H9 (cell line): ENCODE results near the gene ACP4. TPM values are rescaled to one million over a fixed set of nuclear protein-coding genes. Genes with fewer than 3 reads are reported as not detected.

Experiments used
- DNase-seq: peaks from one replicate; pipeline ENCODE4 v3.0.0-alpha.2; 2017
- H2AFZ ChIP-seq: one replicate; pipeline ENCODE4 v1.6.1; 2013; ENCODE audit warnings: mild to moderate bottlenecking, low read length, control low read depth, moderate library complexity
- H2AK5ac ChIP-seq: 2 replicates; pipeline ENCODE4 v1.6.1; 2013; ENCODE audit warnings: low read length, control low read depth, mixed read lengths; ENCODE audit not compliant: insufficient read length
- H2BK120ac ChIP-seq: one replicate; pipeline ENCODE4 v1.6.1; 2013; ENCODE audit warnings: low read depth, mild to moderate bottlenecking, low read length, control low read depth, inconsistent platforms; ENCODE audit not compliant: poor library complexity, severe bottlenecking
- H2BK12ac ChIP-seq: 2 replicates; pipeline ENCODE4 v1.6.1; 2013; ENCODE audit warnings: low read length, control low read depth, mixed read lengths, low read depth; ENCODE audit not compliant: insufficient read length
- H2BK15ac ChIP-seq: 2 replicates; pipeline ENCODE4 v1.6.1; 2013; ENCODE audit warnings: low read depth, low read length, control low read depth
- H2BK20ac ChIP-seq: one replicate; pipeline ENCODE4 v1.6.1; 2013; ENCODE audit warnings: low read depth, mild to moderate bottlenecking, low read length, control low read depth, inconsistent platforms; ENCODE audit not compliant: poor library complexity, severe bottlenecking
- H2BK5ac ChIP-seq: 2 replicates; pipeline ENCODE4 v1.6.1; 2013; ENCODE audit warnings: low read length, control low read depth, mixed read lengths; ENCODE audit not compliant: insufficient read length
- H3K14ac ChIP-seq: 2 replicates; pipeline ENCODE4 v1.6.1; 2013; ENCODE audit warnings: low read length, control low read depth; ENCODE audit not compliant: insufficient read depth
- H3K18ac ChIP-seq: 2 replicates; pipeline ENCODE4 v1.6.1; 2013; ENCODE audit warnings: low read depth, mild to moderate bottlenecking, mixed read lengths, low read length, control low read depth; ENCODE audit not compliant: insufficient read length
- H3K23ac ChIP-seq: 2 replicates; pipeline ENCODE4 v1.6.1; 2013; ENCODE audit warnings: low read length, control low read depth, mixed read lengths, low read depth; ENCODE audit not compliant: insufficient read length
- H3K23me2 ChIP-seq: 2 replicates; pipeline ENCODE4 v1.6.1; 2013; ENCODE audit warnings: low read depth, mild to moderate bottlenecking, mixed read lengths, low read length, control low read depth; ENCODE audit not compliant: insufficient read length, poor library complexity, severe bottlenecking
- H3K27ac ChIP-seq: 2 replicates; pipeline ENCODE4 v1.5.1; 2013; ENCODE audit warnings: low read length, control low read depth, mixed read lengths, low read depth; ENCODE audit not compliant: insufficient read length
- H3K27me3 ChIP-seq: 2 replicates; pipeline ENCODE4 v1.6.1; 2013; ENCODE audit warnings: low read length, control low read depth, inconsistent platforms; ENCODE audit not compliant: insufficient read depth
- H3K4ac ChIP-seq: 2 replicates; pipeline ENCODE4 v1.6.1; 2013; ENCODE audit warnings: low read depth, mild to moderate bottlenecking, control low read depth, inconsistent platforms, low read length, moderate library complexity
- H3K4me1 ChIP-seq: 2 replicates; pipeline ENCODE4 v1.6.1; 2013; ENCODE audit warnings: low read length, control low read depth, inconsistent platforms; ENCODE audit not compliant: insufficient read depth
- H3K4me2 ChIP-seq: 2 replicates; pipeline ENCODE4 v1.6.1; 2013; ENCODE audit warnings: low read length, control low read depth, mixed read lengths; ENCODE audit not compliant: insufficient read length, insufficient read depth
- H3K56ac ChIP-seq: 2 replicates; pipeline ENCODE4 v1.6.1; 2013; ENCODE audit warnings: low read depth, mild to moderate bottlenecking, mixed read lengths, low read length, control low read depth; ENCODE audit not compliant: insufficient read length
- H3K79me1 ChIP-seq: 2 replicates; pipeline ENCODE4 v1.6.1; 2013; ENCODE audit warnings: low read depth, mild to moderate bottlenecking, moderate library complexity, low read length, control low read depth, inconsistent platforms; ENCODE audit not compliant: insufficient read depth, poor library complexity, severe bottlenecking
- H3K79me2 ChIP-seq: 2 replicates; pipeline ENCODE4 v1.6.1; 2013; ENCODE audit warnings: low read length, control low read depth, inconsistent platforms; ENCODE audit not compliant: insufficient read depth
- H3K9ac ChIP-seq: 2 replicates; pipeline ENCODE4 v1.6.1; 2013; ENCODE audit warnings: low read length, control low read depth, mixed read lengths; ENCODE audit not compliant: insufficient read length; ENCODE audit errors: extremely low read depth
- H3K9me3 ChIP-seq: one replicate; pipeline ENCODE4 v1.6.1; 2013; ENCODE audit warnings: low read depth, low read length, inconsistent platforms; ENCODE audit not compliant: control insufficient read depth
- H3T11ph ChIP-seq: one replicate; pipeline ENCODE4 v1.6.1; 2013; ENCODE audit warnings: mild to moderate bottlenecking, low read length, control low read depth, inconsistent platforms
- H4K20me1 ChIP-seq: one replicate; pipeline ENCODE4 v1.6.1; 2013; ENCODE audit not compliant: control insufficient read depth, insufficient read length, insufficient read depth
- H4K5ac ChIP-seq: 2 replicates; pipeline ENCODE4 v1.6.1; 2013; ENCODE audit warnings: low read depth, mild to moderate bottlenecking, mixed read lengths, low read length, control low read depth; ENCODE audit not compliant: insufficient read length
- H4K8ac ChIP-seq: replicated peaks from 2 replicates; pipeline ENCODE4 v1.6.1; 2013; ENCODE audit warnings: low read length, control low read depth, mixed read lengths, low read depth; ENCODE audit not compliant: insufficient read length
- H4K91ac ChIP-seq: 2 replicates; pipeline ENCODE4 v1.6.1; 2013; ENCODE audit warnings: low read depth, mild to moderate bottlenecking, moderate library complexity, mixed read lengths, low read length, control low read depth; ENCODE audit not compliant: insufficient read length
- H3K27ac Mint-ChIP-seq, 3 experiments: 2 replicates in 2 of 3; 3 replicates in 1 of 3; pipeline ENCODE4 v1.8.0; 2020 to 2021; ENCODE audit warnings: mixed read lengths in 3 of 3, mild to moderate bottlenecking in 1 of 3, moderate library complexity in 1 of 3
- H3K27me3 Mint-ChIP-seq: 2 replicates; pipeline ENCODE4 v1.8.0; 2021; ENCODE audit warnings: low read depth, mild to moderate bottlenecking, moderate library complexity, mixed read lengths
- H3K36me3 Mint-ChIP-seq, 3 experiments: 2 replicates in 2 of 3; 3 replicates in 1 of 3; pipeline ENCODE4 v1.8.0; 2020 to 2021; ENCODE audit warnings: low read depth in 3 of 3, mixed read lengths in 3 of 3; ENCODE audit not compliant: insufficient read depth in 1 of 3
- H3K4me1 Mint-ChIP-seq, 2 experiments: 2 replicates each; pipeline ENCODE4 v1.8.0; 2020; ENCODE audit warnings: mixed read lengths in 2 of 2
- H3K4me3 Mint-ChIP-seq, 2 experiments: 2 replicates in 1 of 2; 3 replicates in 1 of 2; pipeline ENCODE4 v1.8.0; 2020 to 2021; ENCODE audit warnings: mild to moderate bottlenecking in 2 of 2, mixed read lengths in 2 of 2, moderate library complexity in 1 of 2
- H3K9me3 Mint-ChIP-seq, 2 experiments: 2 replicates in 1 of 2; 3 replicates in 1 of 2; pipeline ENCODE4 v1.8.0; 2020; ENCODE audit warnings: mild to moderate bottlenecking in 2 of 2, mixed read lengths in 2 of 2, moderate library complexity in 1 of 2
- CTCF ChIP-seq: fragments of 200-600 bp; sonication (generic); conservative IDR thresholded peaks from 3 replicates; pipeline ENCODE4 v1.8.0; 2021; ENCODE audit warnings: antibody characterized with exemption, mild to moderate bottlenecking
- WGBS: extraction: QIAGEN DNeasy Blood & Tissue Kit; methylation state at CpG from one replicate; pipeline ENCODE4 v1.1.7; 2013; ENCODE audit warnings: missing lambda C conversion rate, low lambda C conversion rate, mixed read lengths; ENCODE audit not compliant: insufficient read length; ENCODE audit errors: extremely low coverage; 5-methylcytosine and 5-hydroxymethylcytosine counted together
- total RNA-seq: library from RNA; stranded (reverse); gene quantifications from 2 replicates; pipeline ENCODE4 v1.2.1, GENCODE V29; 2021

The ACP4 gene
- total RNA-seq, 1 experiment from 2014 or later = not detected

GRCh38 chr19:50823389-50824042, 33.3 kb downstream of the ACP4 start, which contains the start of gene KLK1:
KLK1 (minus strand) TSS chr19:50823787; CDS start chr19:50823748, 39 bp downstream.
- TF ChIP-seq CTCF = no peak
- Histone ChIP-seq H4K5ac (no peak within 1 kb of the TSS), H2BK20ac (no peak within 1 kb of the TSS), H3K27me3 (peaks cover 8% of the 10 kb centered on the region), H2AFZ (no peak within 1 kb of the TSS), H2BK12ac (no peak within 1 kb of the TSS), H3K4me2 (no peak within 1 kb of the TSS), H3K18ac (no peak within 1 kb of the TSS), H2BK15ac (no peak within 1 kb of the TSS), H3K23ac (no peak within 1 kb of the TSS), H3K79me2 (no peaks in the 10 kb centered on the region), H4K91ac (no peak within 1 kb of the TSS), H3K56ac (no peak within 1 kb of the TSS), H2BK120ac (no peak within 1 kb of the TSS), H3T11ph (no peak within 1 kb of the TSS), H4K8ac (no peak within 1 kb of the TSS), H3K14ac (no peak within 1 kb of the TSS), H3K23me2 (peaks cover 8% of the 10 kb centered on the region), H3K79me1 (no peaks in the 10 kb centered on the region), H3K9me3 (no peaks in the 10 kb centered on the region), H4K20me1 (no peaks in the 10 kb centered on the region), H2BK5ac (no peak within 1 kb of the TSS), H3K4ac (no peak within 1 kb of the TSS), H3K9ac (no peak within 1 kb of the TSS), H3K27ac (no peak within 1 kb of the TSS), H2AK5ac (no peak within 1 kb of the TSS), H3K4me1 (peaks cover 5% of the 10 kb centered on the region; the same call in 1 of the 2 replicates)
- WGBS = no CpG with 5 or more reads among the region's 14 CpGs
- H3K4me3 Mint-ChIP-seq = peak within 1 kb of the TSS in 1 of 2 experiments; percentile 3; a peak in 1 of 5 replicates
- no peak for DNase-seq
- H3K27ac Mint-ChIP-seq = no peak within 1 kb of the TSS; a peak in 1 of 7 replicates
- peaks cover 2 to 3% of the 10 kb centered on the region in 2 experiments; a peak in 2 of 5 replicates for H3K9me3 Mint-ChIP-seq
- peaks cover 27 to 32% of the 10 kb centered on the region in 2 experiments for H3K4me1 Mint-ChIP-seq
- no peaks in the 10 kb centered on the region for H3K36me3 Mint-ChIP-seq
- peaks cover 88% of the 10 kb centered on the region for H3K27me3 Mint-ChIP-seq
